Measurements from ENCODE around the gene MYCBP.
"Not testable (repeated sequence)": the region's sequence is repeated elsewhere in the genome, so short reads cannot be mapped to it uniquely, and the experiment has no call there.

MYCBP gene

GRCh38 chr1:38852780-38853179 lies 20.4 kb downstream of the MYCBP start:
- no peak for DNase-seq (ENCODE audit: low read depth)
- no peak for TF ChIP-seq CTCF (conservative IDR thresholded peaks at IDR 0.05; ENCODE audit: control insufficient read depth, insufficient read depth, low read depth, low read length)

GRCh38 chr1:38848071-38848470 lies 25.1 kb downstream of the MYCBP start:
- no peak overlapping the region for H3K4me3 ChIP-seq (ENCODE audit: control insufficient read depth, low read depth, low read length)
- no peak for TF ChIP-seq CTCF (conservative IDR thresholded peaks at IDR 0.05; ENCODE audit: control insufficient read depth, insufficient read depth, low read depth, low read length)
- no peak for DNase-seq (ENCODE audit: low read depth)

More at GRCh38 chr1:38852780-38853179, 20.4 kb downstream of the MYCBP start:
- H3K4me3 ChIP-seq (ENCODE audit: control insufficient read depth, low read depth, low read length): no peak overlapping the region

- no peak overlapping the region for H3K4me3 ChIP-seq (ENCODE audit: control insufficient read depth, low read depth, low read length)
- TF ChIP-seq CTCF (conservative IDR thresholded peaks at IDR 0.05; ENCODE audit: control insufficient read depth, insufficient read depth, low read depth, low read length): no peak
- DNase-seq (ENCODE audit: low read depth): no peak
Observed at GRCh38 chr1:38846210-38846609, 26.9 kb downstream of the MYCBP start.

GRCh38 chr1:38845088-38845487 lies 28.1 kb downstream of the MYCBP start:
- not testable (repeated sequence) for DNase-seq (ENCODE audit: low read depth)

GRCh38 chr1:38840281-38840680 lies 32.9 kb downstream of the MYCBP start:
- DNase-seq (ENCODE audit: low read depth): no peak
- no peak overlapping the region for H3K4me3 ChIP-seq (ENCODE audit: control insufficient read depth, low read depth, low read length)
- no peak for TF ChIP-seq CTCF (conservative IDR thresholded peaks at IDR 0.05; ENCODE audit: control insufficient read depth, insufficient read depth, low read depth, low read length)

More at GRCh38 chr1:38845088-38845487, 28.1 kb downstream of the MYCBP start:
- not testable (repeated sequence) for H3K4me3 ChIP-seq (ENCODE audit: control insufficient read depth, low read depth, low read length)

DNA sequence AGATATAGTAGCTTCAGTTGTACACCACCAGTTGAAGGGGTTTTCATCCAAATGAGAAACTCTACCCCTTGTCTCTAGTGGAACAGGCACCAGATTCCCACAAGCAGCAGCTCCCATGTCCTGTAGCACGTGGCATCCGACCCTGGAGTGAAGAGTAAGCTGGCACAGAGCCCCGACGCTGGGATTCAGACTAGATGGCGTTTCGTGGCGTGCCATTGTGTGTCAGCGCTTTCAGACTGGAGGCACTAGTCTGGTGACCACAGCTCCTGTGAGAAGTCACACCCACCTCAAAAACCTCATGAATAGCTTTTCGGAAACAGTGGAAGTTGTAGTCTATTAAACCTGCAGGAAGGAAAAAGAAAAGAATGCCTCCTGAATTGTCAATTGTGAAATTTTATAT lies 33.8 kb downstream of the MYCBP start:
- no peak for DNase-seq (ENCODE audit: low read depth)
- no peak overlapping the region for H3K4me3 ChIP-seq (ENCODE audit: control insufficient read depth, low read depth, low read length)
- TF ChIP-seq CTCF (conservative IDR thresholded peaks at IDR 0.05; ENCODE audit: control insufficient read depth, insufficient read depth, low read depth, low read length): no peak

DNA sequence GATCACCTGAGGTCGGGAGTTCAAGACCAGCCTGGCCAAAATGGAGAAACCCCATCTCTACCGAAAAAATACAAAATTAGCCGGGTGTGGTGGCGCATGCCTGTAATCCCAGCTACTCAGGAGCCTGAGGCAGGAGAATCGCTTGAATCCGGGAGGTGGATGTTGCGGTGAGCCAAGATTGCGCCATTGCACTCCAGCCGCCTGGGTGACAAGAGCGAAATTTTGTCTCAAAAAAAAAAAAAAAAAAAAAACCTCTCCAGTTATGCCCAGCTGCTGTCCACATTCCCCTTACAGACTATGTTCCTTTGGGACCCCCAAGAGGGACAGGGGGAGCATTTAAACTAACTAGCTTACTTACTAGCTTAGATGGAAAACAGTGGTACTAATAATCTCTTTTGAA lies 36.8 kb downstream of the MYCBP start:
- H3K4me3 ChIP-seq (ENCODE audit: control insufficient read depth, low read depth, low read length): not testable (repeated sequence)

More for the DNA sequence above, 36.8 kb downstream of the MYCBP start:
- not testable (repeated sequence) for DNase-seq (ENCODE audit: low read depth)
